NCI-H82 treated with DMSO at 0.1 percent for 48 hours (cell line): ENCODE measurements around the gene C4BPA.

Experiments used
- DNase-seq: peaks from one replicate; lab custom pipeline; 2025; ENCODE audit not compliant: unreplicated experiment; lab: John Stamatoyannopoulos, UW

Gene C4BPA

DNA sequence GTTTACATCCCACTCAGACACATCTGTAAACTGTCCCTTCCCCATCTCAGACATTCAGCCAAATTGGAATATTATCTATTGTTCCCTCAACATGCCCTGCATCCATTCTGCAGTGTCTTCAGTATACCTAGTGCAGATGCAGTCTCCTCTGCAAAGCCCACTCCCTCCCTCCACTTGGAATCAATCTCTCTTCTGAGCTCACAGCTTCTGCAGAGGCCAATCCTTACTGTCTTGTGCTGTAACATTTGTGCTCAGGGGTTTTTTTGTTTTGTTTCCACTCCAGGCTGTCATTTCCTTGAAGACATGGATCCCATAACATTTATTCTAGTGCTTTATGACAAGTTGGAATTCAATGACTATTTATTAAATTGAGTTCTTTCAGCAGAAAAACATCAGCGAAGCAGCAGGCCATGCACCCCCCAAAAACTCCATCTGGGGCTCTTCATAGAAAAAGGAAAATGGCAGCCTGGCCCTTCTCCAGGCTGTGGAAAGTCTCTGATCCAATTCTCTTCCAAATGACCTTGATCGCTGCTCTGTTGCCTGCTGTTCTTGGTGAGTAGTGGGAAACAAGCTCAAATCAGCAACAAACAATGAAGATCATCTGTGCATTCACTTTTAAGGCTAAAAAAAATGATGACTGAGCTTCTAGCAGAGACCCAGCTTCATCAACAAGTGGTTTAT is 8.7 kb downstream of the C4BPA start:
- no peak for DNase-seq

DNA sequence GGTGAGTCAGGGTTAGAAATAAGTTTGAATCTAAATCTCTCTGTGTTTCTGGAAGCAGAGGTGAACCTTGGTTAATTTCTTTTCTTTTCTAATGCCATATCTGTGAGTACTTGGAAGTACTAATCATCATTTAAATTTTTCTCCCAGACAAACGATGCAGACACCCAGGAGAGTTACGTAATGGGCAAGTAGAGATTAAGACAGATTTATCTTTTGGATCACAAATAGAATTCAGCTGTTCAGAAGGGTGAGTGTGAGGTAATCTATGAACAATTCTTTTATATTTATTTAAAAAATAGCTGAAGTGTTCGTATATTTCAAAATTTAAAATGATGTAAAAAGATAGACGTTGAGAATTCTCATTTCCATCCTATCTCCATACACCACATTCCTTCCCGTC is 11.2 kb downstream of the C4BPA start:
- DNase-seq = no peak

DNA sequence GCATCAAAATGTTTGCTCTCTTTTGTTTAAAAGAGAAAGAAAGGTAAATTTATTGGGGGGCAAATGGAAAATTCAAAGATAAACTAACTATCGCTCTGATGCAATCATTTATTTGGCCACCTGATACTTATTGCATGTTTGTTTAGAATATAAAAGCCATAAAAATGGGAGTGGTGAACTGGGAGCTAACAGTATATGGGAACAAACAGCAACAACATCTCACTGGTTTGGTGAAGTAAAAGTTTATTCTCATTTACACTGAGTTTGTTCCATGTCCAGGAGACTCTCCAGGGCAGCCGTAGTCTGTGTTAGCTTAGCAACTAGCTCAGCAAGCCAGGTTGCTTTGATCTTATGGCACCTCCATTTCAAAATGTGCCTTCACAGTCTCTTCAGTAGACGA is 20.4 kb downstream of the C4BPA start:
- no peak for DNase-seq

DNA sequence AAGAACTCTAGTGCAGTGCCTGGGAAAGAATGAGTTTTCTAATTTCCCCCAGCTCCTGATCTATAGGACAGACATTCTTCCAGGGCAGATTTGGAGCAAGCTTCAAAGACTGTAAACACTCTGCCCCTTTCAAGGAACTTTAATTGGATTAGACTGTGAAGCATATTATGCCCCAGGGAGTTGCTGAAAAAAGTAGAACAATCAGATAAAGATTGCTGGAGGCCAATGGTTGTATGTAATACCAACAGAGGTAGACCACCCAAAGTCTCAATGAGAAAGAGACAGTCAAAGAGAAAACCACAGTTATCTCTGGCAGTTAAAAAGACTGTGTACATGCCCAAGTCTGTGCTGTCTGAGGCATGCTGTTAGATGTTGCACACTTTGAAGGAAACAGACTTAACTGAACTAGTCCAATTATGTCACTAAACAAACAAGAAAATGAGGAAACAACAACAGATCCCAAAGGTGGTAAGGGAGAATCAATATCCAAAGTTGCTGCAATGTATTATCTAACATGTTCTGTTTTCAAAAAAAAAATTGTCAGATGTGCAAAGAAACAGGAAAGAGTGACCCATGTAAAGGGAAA is 24.4 kb downstream of the C4BPA start:
- no peak for DNase-seq

DNA sequence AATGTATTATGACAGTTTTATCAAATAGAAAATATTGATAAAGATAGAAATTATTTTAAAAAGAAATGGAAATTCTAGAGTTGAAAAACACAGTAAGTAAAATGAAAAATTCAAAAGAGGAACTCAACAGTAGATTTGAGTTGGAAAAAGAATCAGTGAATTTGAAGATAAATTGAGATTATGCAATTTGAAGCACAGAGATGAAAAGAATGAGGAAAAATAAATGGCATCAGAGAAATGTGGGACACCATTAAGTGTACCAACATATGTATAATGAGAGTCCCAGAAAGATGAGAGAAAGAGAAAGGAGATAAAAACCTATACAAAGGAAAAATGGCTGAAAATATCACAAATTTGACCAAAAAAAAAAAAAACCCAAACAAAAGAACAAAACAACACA is 25.0 kb downstream of the C4BPA start:
- no peak for DNase-seq

DNA sequence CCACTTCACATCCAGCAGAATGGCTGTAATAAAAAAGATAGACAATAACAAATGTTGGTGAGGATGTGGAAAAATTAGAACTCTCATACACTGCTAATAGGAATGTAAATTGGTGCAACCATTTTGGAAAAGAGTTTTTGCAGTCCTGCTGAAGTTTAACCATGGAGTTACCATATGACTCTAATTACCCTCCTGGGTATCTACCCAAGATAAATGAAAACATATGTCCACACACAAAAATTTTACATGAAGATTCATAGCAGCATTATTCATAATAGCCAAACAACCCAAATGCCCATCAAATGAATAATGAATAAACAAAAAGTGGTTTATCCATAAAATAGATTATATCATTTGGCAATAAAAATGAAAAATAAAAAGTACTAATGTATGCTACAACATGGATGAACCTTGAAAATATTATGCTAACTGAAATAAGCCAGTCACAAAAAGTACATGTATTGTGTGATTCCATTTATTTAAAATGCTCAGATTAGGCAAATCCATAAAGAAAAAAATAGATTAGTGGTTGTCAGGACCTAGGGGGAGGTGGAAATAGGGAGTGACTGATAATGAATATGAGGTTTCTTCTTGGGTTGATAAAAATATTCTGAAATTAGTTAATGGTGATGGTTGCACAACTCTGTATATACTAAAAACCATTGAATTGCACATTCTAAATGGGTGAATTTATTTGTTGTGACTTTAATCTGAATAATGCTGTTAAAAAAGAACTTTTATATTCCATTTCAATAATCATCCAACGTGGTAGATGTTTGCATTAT is 26.4 kb downstream of the C4BPA start:
- DNase-seq = no peak

DNA sequence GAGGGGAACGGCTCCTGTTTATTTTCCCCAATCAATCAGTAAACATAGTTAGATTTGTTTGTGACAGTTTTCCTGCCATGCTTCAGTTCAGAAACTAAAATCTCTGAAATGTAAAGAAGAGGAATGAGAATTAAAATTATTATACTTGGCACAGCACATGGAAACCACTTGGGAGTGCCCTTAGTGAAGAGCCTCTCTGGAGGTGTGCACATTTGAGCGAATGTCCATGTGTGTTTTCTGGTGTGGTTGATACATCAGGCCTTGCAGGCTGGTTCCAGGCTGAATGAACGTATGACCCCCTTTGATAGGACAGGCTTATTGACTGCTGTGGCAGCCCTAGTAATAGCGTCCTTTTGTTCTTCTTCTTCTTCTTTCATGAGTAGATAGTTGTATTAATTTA is 27.1 kb downstream of the C4BPA start:
- DNase-seq = no peak

DNA sequence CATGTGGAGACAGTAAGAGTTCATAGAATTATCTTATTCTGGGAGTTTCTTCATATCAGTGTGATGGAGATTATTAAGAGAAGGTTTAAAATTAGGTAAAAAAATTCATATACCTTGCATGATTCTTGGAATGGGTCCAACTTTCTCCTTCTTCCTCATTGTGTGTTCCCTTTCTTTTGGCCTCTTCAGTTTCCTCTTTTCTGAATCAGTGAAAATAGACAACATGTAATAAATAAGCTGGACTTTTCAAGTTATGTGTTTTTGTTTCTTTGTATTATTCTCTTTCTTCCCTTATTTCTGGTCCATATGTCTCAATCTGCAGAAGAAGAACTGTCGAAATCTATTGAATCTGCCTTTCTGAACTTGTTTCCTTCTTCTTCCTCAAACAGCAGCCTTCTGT is 30.5 kb downstream of the C4BPA start:
- no peak for DNase-seq

DNA sequence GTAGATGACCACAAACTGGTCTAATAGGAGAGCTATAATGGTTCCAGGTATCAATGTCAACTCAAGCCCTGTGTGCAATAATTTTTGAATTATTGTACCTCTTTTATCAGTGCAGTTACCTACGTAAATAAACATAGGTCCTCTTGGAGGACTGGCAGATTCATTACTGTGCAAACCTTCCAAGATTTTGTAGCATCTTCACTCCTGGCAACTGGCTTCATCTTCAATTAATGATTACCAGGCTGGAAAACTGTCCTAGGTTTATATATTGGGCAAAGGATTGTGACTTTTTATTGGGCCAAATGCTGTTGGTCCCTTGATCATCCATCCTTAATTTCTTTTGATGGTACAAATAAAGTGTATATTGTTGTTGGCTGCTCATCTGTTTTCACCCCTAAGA is 35.6 kb downstream of the C4BPA start:
- no peak for DNase-seq

DNA sequence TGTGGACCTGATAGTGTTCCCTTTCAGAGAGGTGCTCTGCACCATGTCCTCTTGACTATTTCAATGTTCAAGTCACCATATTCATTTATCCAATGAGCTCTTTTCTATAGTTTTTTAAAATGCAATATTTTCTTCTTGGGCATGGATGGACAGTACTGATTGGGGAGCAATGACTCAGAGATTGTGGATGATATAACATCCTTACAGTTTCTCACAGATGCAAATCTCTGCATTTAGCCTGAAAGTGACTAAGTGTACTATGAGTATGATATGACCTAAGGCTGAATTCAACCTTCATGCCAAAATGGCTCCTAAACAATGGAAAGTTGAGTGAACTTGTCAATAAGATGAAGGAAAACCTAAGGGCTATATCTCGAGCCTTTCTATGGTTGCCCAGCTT is 36.5 kb downstream of the C4BPA start:
- DNase-seq = no peak

DNA sequence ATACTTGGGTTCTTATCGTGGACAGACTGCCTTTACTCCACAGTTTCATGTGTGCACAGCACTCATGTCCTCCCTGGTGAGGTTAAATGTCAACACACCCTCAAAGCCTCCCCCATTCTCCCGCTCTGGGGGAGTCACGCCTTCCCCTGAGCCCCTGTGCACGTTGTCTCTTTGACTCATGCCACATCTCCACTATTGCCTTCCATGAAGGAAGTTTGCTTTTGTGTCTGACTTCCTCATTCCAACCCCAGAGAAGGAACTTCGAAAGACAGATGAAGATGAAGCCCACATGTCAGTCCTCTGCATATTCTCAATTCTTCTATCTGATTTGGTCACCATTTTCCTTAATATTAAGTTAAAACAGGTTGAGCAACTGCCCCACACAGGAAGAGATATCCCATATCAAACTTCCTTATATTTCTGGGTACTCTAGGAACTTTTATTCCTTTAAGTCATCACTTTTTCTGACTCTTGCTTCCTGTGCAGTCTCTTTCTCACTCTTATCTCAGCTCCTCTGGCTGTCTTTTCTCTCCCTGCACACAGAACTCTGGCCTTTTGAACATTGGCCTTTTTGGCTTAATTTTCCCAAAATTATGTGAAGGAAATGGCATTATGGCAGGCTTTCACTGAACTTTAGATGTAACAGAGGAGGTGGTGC is 41.5 kb downstream of the C4BPA start:
- no peak for DNase-seq

DNA sequence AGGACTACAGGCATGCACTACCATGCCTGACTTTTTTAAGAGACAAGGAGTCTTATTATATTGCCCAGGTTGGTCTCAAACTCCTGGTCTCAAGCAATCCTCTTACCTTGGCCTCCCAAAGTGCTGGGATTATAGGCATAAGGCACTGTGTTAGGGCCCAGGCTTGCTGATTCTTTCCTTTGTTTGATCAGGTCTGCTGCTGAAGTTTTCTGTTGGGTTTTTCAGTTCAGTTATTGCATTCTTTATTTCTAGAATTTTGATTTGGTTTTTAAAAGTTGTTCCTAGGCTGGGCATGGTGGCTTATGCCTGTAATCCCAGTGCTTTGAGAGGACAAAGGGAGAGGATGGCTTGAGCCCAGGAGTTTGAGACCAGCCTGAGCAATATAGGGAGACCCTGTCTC is 47.9 kb downstream of the C4BPA start:
- no peak for DNase-seq

DNA sequence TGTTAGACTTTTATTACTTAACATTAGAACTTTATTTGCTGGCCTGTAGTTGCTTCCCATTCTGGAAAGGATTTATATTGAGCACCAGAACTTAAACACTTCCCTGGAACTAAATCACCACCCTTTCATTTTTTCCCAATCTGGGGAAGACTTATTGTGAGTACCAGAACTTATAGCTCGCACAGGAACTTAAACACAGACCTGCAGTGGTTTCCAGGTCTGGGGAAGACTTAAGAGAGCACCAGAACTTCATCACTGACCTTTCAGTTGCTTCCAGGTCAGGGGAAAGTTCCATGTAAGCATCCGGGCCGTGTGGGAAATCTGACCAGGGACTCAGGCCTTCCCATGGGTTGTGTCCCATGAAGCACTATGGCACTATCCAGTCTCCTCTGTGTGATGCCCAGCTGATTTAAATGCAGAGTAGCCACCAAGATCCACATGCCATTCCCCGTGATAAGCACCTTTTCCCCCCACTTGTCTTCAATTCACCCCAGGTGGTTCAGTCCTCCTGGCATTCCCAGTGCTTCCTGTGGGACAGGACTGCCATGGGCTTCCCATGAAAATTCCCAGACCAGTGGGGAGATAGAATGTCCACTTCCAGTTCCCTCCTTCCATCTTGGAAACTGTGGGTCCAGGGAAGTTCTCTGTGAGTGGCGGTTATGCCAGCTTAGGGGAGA is 48.9 kb downstream of the C4BPA start:
- DNase-seq = no peak

DNA sequence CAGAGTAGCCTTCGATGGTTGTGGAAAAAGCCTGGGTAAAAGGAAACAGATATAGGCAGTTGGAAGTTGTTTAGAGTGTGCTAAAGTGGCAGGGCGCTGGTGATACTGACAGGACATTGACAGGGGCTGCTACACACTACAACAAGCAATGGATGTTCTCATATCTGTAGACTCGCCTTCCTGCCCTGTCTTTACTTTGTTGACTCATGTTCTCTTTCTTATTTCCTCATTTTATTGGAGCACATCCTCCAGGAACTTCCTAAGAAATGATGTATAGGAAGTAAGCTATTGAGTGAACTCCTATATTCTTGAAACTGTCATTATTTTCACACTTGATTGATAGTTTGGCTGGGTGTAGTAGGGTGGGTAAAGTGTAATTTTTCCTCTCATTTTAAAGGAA is 51.0 kb downstream of the C4BPA start:
- no peak for DNase-seq

DNA sequence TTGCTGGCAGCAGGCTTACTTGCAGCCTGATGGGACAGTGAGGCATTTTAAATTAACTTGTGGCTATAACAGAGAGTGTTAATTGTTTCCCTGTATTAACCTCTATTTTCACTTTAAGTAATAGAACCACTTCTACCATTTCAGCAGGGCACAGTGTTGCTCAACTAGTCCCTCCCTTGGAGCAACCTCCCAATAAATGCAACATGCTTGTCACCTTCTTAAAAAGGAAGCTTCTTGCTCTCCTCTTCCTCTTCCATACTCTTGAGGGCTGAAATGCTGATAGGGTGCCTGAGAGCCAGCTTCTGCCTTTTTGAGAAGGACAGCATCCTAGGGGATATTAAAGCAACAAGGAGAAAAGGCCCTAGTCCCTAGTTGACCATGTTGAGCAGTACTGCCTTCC is 52.1 kb downstream of the C4BPA start:
- no peak for DNase-seq

DNA sequence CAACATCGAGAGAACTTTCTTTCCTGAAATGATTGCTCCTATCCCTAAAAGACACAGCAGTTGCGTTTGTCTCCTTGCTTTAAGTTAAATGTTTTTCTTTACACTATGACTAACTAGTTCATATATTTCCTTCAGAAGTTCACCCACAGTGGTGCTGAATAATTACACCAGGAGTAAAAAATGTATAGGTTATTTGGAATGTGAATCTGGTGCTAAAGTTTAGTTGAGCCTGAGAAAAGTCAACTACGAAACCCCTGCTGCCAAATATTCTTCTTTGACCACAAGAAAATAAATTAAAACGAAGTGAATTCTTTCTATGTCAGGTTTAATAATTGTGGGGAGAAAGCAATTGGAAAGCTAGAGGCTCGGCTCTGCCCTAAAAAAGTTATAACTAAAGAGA is 52.8 kb downstream of the C4BPA start:
- DNase-seq = no peak

DNA sequence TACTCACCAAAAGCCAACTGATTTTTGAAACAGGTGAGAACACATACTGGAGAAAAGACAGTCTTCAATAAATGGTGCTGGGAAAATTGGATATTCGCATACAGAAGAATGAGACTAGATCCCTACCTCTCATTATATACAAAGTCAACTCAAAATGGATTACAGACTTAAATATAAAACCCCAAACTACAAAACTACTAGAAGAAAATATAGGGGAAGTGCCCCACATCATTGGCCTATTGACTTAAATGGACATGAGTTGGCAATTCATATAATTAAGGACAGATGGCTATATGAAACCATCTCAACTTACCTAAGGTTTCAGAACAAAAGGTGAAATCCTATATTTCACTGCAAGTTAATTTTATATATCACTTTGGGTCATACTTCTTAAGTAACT is 60.1 kb downstream of the C4BPA start:
- DNase-seq = no peak

DNA sequence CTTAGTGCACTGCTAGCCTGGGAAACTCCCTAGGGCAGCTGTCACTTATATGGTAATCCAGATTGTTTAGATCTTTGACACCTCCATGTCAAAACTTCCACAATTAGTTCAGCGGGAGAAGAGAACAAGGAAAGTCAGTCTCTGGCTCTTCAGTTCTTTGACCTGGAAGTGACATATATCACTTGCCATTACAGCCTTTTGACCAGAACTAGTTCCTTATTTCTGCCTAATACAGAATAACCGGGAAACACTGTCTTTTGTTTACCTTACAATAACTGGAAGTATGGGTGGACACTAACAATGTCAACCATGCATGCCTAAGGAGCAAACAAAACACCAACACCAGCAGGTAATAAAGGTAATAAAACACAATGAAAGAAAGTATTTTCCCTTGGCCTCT is 68.3 kb downstream of the C4BPA start:
- no peak for DNase-seq

DNA sequence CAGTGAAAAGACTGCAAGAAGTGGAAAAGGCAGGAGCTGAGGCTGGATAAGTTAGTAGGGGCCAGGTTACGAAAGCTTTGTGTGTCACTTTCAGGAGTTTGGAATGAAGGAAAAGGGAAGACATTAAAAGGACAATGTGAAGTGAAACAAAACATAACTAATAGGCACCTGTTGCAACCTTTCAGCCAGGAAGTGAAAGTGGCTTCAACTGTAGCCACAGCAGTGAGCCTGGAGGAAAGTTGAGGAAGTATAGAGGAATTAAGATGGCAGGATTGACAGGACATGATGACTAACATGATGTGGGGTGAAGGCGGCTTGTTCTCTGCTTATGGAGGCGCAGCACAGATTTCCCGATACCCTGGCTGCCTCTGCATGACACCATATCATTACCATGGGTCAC is 68.9 kb downstream of the C4BPA start:
- no peak for DNase-seq

DNA sequence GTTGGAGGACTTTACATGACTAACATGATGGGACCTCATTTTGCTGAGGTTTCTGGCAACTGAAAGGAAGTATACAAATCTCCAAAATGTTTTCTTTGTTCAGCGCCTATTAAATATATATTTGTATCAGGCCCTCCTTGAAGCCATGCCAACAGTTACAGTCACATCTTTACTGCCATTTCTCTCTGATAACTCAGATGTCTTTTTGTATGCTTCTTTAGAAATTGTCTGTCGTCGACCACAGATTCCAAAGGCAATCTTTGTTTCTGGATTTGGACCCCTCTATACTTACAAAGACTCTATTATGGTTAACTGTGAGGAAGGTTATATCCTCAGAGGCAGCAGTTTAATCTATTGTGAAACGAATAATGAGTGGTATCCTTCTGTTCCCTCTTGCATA is 69.4 kb downstream of the C4BPA start:
- no peak for DNase-seq

DNA sequence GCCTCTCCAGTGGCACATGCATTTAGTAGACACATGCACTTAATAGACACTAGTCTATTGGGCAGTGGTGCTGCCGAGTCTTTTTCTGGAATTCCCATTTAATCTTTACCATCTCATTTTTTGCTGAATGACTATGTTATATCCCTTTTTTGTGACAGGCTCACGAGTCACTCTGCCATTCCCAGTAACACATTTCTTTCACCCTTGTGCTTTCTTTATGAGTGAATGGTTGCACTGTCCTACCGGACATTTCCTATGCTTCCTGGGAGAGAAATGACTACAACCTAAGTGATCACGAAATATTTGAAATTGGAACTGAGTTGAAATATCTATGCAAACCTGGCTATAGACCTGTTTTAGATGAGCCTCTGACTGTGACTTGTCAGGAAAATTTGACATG is 70.9 kb downstream of the C4BPA start:
- DNase-seq = no peak
